AML-193 (cell line): ENCODE data around the gene STK32B.

Source experiments
- DNase-seq, 2 experiments: peaks; one replicate each; lab custom pipeline; 2025; lab: John Stamatoyannopoulos, UW

Gene STK32B

DNA sequence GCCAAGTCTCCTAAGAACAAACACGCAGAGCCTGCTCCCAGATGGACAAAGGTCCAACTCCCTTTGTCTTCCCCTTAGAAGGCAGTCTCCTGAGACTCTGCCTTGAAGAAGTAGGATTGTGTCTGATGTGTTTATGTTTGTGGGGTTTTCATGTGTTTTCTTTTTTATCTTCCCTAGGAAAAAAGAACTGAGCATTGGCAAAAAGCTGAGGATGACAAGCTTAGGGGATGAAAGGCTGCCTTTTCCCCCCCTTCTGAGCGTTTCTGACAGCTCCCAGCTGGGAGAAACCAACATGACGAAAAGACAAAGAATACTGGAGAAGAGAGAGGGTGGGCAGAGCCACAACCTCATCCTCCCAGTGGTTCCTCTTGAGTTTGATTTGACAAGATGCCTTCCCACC lies 475.9 kb downstream of the STK32B start:
- no peak for DNase-seq

DNA sequence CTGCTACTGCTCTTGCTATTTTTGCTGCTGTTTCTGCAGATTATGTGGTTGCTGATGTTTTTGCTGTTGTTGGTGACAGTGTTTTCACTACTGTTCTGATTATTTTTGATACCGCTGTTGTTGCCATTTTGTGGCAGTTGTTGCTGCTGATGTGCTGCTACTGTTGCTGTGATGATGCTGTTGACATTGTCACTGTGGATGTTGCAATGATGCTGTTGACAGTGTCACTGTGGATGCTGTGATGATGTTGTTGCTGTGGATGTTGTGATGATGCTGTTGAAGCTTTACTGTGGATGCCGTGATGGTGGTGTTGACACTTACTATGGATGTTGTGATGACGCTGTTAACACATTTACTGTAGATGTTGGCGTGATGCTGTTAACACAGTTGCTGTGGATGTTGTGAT lies 476.8 kb downstream of the STK32B start:
- DNase-seq = no peak

DNA sequence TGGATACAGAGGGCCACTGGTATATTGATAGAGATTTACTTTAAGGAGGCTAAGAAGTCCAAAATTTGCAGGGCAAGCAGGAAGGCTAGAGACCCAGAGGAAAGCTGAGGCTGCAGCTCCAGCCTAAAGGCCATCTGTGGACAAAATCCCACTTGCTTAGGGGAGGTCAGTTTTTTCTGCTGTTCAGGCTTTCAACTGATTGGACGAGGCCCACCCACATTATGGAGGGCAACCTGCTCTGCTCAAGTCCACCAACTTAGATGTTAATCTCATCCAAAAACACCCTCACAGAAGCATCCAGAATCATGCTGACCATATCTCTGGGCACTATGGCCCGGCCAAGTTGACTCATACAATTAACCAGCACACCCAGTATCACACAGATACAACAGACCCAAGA lies 480.8 kb downstream of the STK32B start:
- no peak for DNase-seq

DNA sequence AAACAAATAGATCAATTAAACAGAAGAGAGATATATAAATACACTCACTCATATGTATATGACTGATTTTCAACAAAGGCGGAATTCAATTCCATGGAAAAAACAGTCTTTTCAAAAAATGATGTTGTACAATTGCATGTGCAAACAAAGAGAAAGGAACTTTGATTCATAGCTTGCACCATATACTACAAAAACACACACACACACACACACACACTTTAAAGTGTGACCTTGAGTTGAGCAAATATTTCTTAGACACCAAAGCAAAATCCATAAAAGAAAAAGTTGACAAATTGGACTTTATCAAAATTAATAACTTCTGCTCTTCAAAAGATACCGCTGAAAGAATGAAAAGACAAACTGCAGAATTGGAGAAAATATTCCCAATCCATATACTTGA lies 488.3 kb downstream of the STK32B start:
- no peak for DNase-seq

- no peak for DNase-seq
Observed at GRCh38 chr4:5541169-5541568, 489.9 kb downstream of the STK32B start.

- DNase-seq = no peak
Observed at GRCh38 chr4:5543681-5544080, 492.4 kb downstream of the STK32B start.

GRCh38 chr4:5544762-5545161 lies 493.5 kb downstream of the STK32B start:
- no peak for DNase-seq

GRCh38 chr4:5545271-5545670 lies 494.0 kb downstream of the STK32B start:
- no peak for DNase-seq

GRCh38 chr4:5547651-5548249 lies 496.5 kb downstream of the STK32B start:
- DNase-seq = no peak
